GM19395 (cell line): ENCODE measurements around the gene ABL2.
A peak's percentile ranks its signal among the peaks of the same experiment; 100 is the strongest.
"Not testable (repeated sequence)": the region's sequence is repeated elsewhere in the genome, so short reads cannot be mapped to it uniquely, and the experiment has no call there.

Experiments
- ATAC-seq: cut with Tn5 transposase; IDR thresholded peaks from one replicate; pipeline ENCODE4 v1.9.1; 2021; ENCODE audit warnings: mild to moderate bottlenecking, moderate library complexity; ENCODE audit not compliant: unreplicated experiment

ABL2 gene

GRCh38 chr1:179141592-179142251 is 87.8 kb downstream of the ABL2 start:
- ATAC-seq, result no peak

- not testable (repeated sequence) for ATAC-seq
These were observed 90.7 kb downstream of the ABL2 start for GRCh38 chr1:179138755-179139154.

GRCh38 chr1:179137617-179138255 is 91.7 kb downstream of the ABL2 start:
- no peak for ATAC-seq

DNA sequence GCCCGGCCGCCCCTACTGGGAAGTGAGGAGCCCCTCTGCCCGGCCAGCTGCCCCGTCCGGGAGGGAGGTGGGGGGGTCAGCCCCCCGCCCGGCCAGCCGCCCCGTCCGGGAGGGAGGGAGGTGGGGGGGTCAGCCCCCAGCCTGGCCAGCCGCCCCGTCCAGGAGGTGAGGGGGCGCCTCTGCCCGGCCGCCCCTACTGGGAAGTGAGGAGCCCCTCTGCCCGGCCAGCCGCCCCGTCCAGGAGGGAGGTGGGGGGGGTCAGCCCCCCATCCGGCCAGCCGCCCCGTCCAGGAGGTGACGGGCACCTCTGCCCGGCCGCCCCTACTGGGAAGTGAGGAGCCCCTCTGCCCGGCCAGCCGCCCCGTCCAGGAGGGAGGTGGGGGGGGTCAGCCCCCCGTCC is 93.8 kb downstream of the ABL2 start:
- ATAC-seq, result not testable (repeated sequence)

DNA sequence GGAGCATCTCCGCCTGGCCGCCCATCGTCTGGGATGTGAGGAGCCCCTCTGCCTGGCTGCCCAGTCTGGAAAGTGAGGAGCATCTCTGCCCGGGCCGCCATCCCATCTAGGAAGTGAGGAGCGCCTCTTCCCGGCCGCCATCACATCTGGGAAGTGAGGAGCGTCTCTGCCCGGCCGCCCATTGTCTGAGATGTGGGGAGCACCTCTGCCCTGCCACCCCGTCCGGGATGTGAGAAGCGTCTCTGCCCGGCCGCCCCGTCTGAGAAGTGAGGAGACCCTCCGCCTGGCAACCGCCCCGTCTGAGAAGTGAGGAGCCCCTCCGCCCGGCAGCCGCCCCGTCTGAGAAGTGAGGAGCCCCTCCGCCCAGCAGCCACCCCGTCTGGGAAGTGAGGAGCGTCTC is 94.3 kb downstream of the ABL2 start:
- ATAC-seq, result not testable (repeated sequence)

- peak; percentile 99 for ATAC-seq
These were observed 99.6 kb downstream of the ABL2 start for GRCh38 chr1:179129702-179130473.

GRCh38 chr1:179128520-179128919 is 101.0 kb downstream of the ABL2 start:
- ATAC-seq, result no peak

- no peak for ATAC-seq
These were observed 102.1 kb downstream of the ABL2 start for GRCh38 chr1:179127163-179127895.

DNA sequence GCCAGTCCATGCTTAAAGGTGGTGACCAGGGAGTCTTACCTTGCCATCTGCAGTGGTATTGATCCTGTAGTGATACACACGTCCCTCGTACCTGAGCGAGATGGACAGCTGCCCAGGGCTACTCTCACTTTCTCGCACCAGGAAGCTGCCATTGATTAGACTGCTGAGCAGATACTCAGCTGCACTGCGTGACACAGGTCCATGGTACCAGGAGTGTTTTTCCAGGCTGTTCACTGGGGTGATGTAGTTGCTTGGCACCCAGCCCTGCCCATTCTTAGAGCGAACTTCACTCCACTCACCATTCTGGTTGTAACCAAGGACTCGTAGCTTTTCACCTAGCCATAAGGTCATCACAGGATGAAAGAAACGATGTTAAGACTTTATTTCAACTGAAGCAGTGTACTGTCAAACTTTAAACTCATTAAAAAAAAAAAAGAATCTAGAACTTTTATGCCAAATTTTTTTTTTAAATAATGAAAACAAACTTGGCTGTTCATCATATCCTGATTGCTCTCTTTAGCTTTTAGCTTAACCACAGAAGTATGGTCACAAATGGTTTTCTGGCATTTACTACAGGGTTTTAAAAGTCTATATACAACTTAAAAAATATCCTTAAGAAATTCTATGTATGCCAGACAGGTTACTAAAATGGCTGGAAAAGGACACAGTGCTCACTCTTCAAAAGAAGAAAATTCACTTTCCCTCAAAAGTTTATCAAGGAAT is 103.0 kb downstream of the ABL2 start:
- ATAC-seq, result no peak

DNA sequence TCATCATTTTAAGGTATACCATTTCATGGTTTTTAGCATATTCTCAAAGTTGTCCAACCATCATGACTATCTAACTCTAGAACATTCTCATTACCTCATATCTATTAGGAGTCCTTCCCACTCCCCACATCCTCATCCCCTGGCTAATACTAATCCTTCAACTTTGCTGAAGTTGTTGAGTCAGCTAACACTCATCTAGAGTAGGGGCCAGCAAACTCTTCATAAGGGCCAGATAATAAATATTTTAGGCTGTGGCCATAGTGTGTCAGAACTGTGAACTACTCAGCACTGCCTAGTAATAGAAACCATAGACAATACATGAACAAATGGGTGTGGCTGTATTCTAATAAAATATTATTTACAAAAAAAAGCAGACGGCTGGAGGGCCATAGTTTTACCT is 104.6 kb downstream of the ABL2 start:
- ATAC-seq, result no peak

DNA sequence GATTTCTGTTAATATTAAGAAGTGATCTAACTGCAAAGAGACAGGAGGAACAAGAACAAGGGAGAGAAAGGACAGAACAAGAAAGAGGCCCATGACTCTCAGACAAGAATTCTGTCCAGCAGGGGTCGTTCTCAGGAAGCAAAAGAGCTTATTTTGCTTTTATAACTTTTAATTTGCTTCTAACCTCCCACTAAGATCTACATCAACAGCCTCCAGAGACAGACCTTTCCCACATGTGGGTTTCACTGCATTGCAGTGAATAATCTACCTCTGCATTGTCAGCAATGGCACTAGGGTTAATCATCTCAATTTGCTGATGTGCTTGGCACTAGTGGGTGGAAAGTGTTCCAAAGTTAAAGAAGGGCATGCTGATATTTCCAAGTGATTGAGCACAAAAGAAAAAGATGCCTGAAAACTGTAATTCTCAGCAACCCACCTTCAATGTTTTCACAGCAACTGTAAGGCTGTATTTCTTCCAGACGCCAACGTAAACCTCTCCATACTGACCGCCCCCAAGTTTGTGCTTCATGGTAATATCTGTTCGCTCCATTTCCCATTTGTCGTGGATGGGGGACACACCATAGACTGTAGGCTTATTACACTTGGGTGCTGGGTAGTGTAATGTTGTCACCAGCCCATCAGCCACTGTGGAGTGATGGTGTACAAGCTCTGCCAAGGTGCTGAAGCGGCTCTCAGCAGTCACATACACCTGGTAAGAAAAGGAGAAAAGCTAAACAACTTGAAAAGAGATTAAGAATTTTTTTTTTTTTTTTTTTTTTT is 108.1 kb downstream of the ABL2 start:
- no peak for ATAC-seq

GRCh38 chr1:179120736-179121135 is 108.7 kb downstream of the ABL2 start:
- ATAC-seq, result no peak

DNA sequence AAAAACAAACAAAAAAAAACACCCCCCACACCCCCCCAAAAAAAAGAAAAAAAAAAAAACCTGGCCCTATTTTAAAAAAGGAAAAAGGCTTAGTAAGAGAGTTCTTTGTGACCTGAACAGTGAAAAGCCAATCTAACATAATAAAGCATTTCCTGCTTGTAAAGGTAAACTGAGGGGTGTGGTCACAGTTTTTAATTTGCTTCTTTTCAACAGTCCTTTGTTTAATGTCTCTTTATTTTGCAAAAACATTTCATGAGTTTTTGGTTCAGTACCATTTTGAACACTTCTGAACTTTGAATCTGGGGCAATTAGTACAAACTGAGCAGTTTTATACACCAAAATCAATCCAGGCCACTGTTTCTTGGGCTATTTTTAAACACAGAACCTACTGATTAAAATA is 110.0 kb downstream of the ABL2 start:
- no peak for ATAC-seq

GRCh38 chr1:179115181-179115580 is 114.3 kb downstream of the ABL2 start:
- no peak for ATAC-seq

GRCh38 chr1:179108644-179109043 is 120.8 kb downstream of the ABL2 start:
- ATAC-seq, result no peak

- ATAC-seq, result no peak
These were observed 121.5 kb downstream of the ABL2 start for GRCh38 chr1:179107706-179108629.

DNA sequence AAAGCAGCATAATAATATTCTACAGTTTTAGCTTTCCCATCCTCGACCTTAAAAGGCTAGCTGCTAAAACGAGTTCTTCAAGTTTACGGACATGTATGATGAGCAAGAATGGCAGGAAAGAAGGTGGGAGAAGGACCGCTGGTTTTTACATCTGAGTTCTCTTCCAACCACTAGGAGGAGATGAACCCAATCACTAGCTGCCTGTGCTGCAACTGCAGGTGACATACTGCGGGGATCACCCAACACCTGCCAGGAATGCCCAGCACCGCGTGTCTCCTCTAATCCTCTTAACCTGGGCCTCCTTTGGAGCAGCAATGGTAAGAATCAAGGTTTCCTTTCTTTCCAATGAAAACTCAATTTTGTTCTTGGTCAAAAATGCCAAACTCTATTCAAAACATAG is 124.1 kb downstream of the ABL2 start:
- no peak for ATAC-seq

- no peak for ATAC-seq
These were observed 124.7 kb downstream of the ABL2 start for GRCh38 chr1:179104611-179105250.
